Upper lobe of left lung (tissue), 6 donors: ENCODE measurements around the gene DHCR24. TPM values are rescaled to one million over a fixed set of nuclear protein-coding genes. Genes with fewer than 3 reads are reported as not detected.
A peak's percentile ranks its signal among the peaks of the same experiment; 100 is the strongest.

Experiments
- ATAC-seq, 2 donors: fragments of 200-7000 bp; cut with Tn5 transposase; one replicate each; pipeline ENCODE4 v1.9.1; 2022; ENCODE audit warnings: mild to moderate bottlenecking in 2 of 2, moderate library complexity in 2 of 2; ENCODE audit not compliant: low FRiP score in 2 of 2
- DNase-seq, 2 donors: peaks; one replicate each; pipeline ENCODE4 v3.0.0-alpha.2; 2019 to 2020
- H3K27ac ChIP-seq, 4 donors: fragments of 200-600 bp; sonication (generic); one replicate each; pipeline ENCODE4 v1.5.1; 2016 to 2019
- H3K27me3 ChIP-seq, 4 donors: fragments of 200-600 bp; sonication (generic); one replicate each; pipeline ENCODE4 v1.5.1; 2017 to 2019
- H3K36me3 ChIP-seq, 4 donors: fragments of 200-600 bp; sonication (generic); one replicate each; pipeline ENCODE4 v1.5.1; 2016 to 2019
- H3K4me1 ChIP-seq, 4 donors: fragments of 200-600 bp; sonication (generic); one replicate each; pipeline ENCODE4 v1.5.1; 2018 to 2019
- H3K4me3 ChIP-seq, 4 donors: fragments of 200-600 bp; sonication (generic); one replicate each; pipeline ENCODE4 v1.5.1; 2017 to 2019; ENCODE audit warnings: mild to moderate bottlenecking in 2 of 4, moderate library complexity in 1 of 4
- H3K9me3 ChIP-seq, 4 donors: fragments of 200-600 bp; sonication (generic); one replicate each; pipeline ENCODE4 v1.5.1; 2018 to 2019
- CTCF ChIP-seq, 6 experiments: fragments of 450-650 bp in 4 of 6; fragments of 200-600 bp in 2 of 6; sonication (generic) in 2 of 6; IDR thresholded peaks; one replicate each; pipeline ENCODE4 v1.5.1; 2016 to 2019; ENCODE audit warnings: antibody characterized with exemption in 6 of 6
- EP300 ChIP-seq, 4 donors: sonication (generic); formaldehyde crosslinking; IDR thresholded peaks; one replicate each; pipeline ENCODE4 v1.5.1; 2017; ENCODE audit warnings: antibody characterized with exemption in 4 of 4, control low read depth in 2 of 4
- POLR2A ChIP-seq, 4 donors: fragments of 450-650 bp; IDR thresholded peaks; one replicate each; pipeline ENCODE4 v1.5.1; 2016 to 2017; ENCODE audit warnings: antibody characterized with exemption in 4 of 4, mild to moderate bottlenecking in 2 of 4
- POLR2AphosphoS5 ChIP-seq, 2 donors: sonication (generic); formaldehyde crosslinking; IDR thresholded peaks; one replicate each; pipeline ENCODE4 v1.5.1; 2017; ENCODE audit warnings: antibody characterized with exemption in 2 of 2
- WGBS, 2 donors: methylation state at CpG; one replicate each; pipeline ENCODE4 v1.1.5; 2017 to 2018; 5-methylcytosine and 5-hydroxymethylcytosine counted together
- total RNA-seq, 6 donors: library from RNA; depleted of rRNA in 4 of 6; stranded (reverse); fragments of >200 nt in 4 of 6; gene quantifications; one replicate each; pipeline versions ENCODE4 v1.1.0 to v1.2.1, GENCODE V29; 2016 to 2021
- donor health status: DM: no; HTN: no; CAD: no; lungs with moderate emphysema.
- donor health status: DM: no; HTN: yes; CAD: no; lungs with severe emphysema.

Gene DHCR24
- total RNA-seq, 6 donors from 2014 or later, result 188 to 863 (median 555) TPM

- Histone ChIP-seq H3K4me1 (peaks cover 4 to 31% (median 23%) of the 10 kb centered on the region in 4 donors), H3K27ac (peak within 1 kb of the TSS; percentile 56 to 77 (median 69)), H3K27me3 (no peaks in the 10 kb centered on the region), H3K9me3 (no peaks in the 10 kb centered on the region), H3K4me3 (peak within 1 kb of the TSS; percentile 19 to 62 (median 50)), H3K36me3 (no peaks in the 10 kb centered on the region)
- TF ChIP-seq CTCF (IDR thresholded peaks at IDR 0.05) (peak in 5 of 6 experiments; percentile 29 to 72 (median 65)), POLR2A (IDR thresholded peaks at IDR 0.05) (peak in 2 of 4 donors; percentile 8 to 53), EP300 (IDR thresholded peaks at IDR 0.05) (no peak)
- 6 to 8% methylated on average over 12 to 42 of the region's 58 CpGs for WGBS, 2 donors
- ATAC-seq (peak; percentile 66 to 87), DNase-seq (peak; percentile 84 to 90)
Observed at GRCh38 chr1:54800899-54801759, 85.9 kb downstream of the DHCR24 start, which contains the start of gene TTC22. TSS of gene TTC22 (minus strand) at chr1:54801323. CDS start at chr1:54801163, 160 bp downstream.

- TF ChIP-seq POLR2A (IDR thresholded peaks at IDR 0.05) (no peak), EP300 (IDR thresholded peaks at IDR 0.05) (no peak), CTCF (IDR thresholded peaks at IDR 0.05) (no peak), POLR2AphosphoS5 (IDR thresholded peaks at IDR 0.05) (no peak)
- Histone ChIP-seq H3K36me3 (no peaks in the 10 kb centered on the region), H3K27ac (peak overlapping the region; percentile 56 to 77 (median 69)), H3K27me3 (no peaks in the 10 kb centered on the region), H3K9me3 (no peaks in the 10 kb centered on the region), H3K4me3 (peak overlapping the region; percentile 19 to 62 (median 50)), H3K4me1 (peaks cover 4 to 31% (median 23%) of the 10 kb centered on the region in 4 donors)
- no peak for DNase-seq
- 48 to 69% methylated on average over 5 to 37 of the region's 39 CpGs for WGBS, 2 donors
- ATAC-seq, result peak in 1 of 2 donors; percentile 6
Observed at GRCh38 chr1:54800041-54800898, 86.7 kb downstream of the DHCR24 start.

Other genes starting within 250 kb of the DHCR24 start
- gene MROH7, start 245.4 kb downstream of the DHCR24 start, total RNA-seq, result 10 to 100 TPM in 2 of 6 donors, 1 to 10 TPM in 4; 1.2 to 10.5 (median 2.2) TPM
- 10 to 100 TPM in 5 of 6 donors, 1 to 10 TPM in 1; 6.1 to 28.1 (median 17.0) TPM for gene TTC4, start 171.3 kb downstream of the DHCR24 start, total RNA-seq
- gene PARS2, start 122.7 kb downstream of the DHCR24 start, total RNA-seq, result 1 to 10 TPM; 1.0 to 4.8 (median 3.9) TPM
- gene TTC22, start 85.9 kb downstream of the DHCR24 start, total RNA-seq, result 10 to 100 TPM in 4 of 6 donors, 1 to 10 TPM in 2; 6.9 to 15.7 (median 12.1) TPM
- gene TMEM61, start 93.4 kb upstream of the DHCR24 start, total RNA-seq, result 1 to 10 TPM in 5 of 6 donors, not detected in 1; 2.3 to 8.1 (median 2.9) TPM
- under 1 TPM in 2 of 6 donors, not detected in 4; under 0.01 to 0.10 TPM for gene BSND, start 111.7 kb upstream of the DHCR24 start, total RNA-seq
- 10 to 100 TPM in 5 of 6 donors, 1 to 10 TPM in 1; 9.4 to 63.9 (median 31.5) TPM for gene PCSK9, start 152.4 kb upstream of the DHCR24 start, total RNA-seq